ENCODE results near the gene RASGRP2. TPM values are rescaled to one million over a fixed set of nuclear protein-coding genes. Genes with fewer than 3 reads are reported as not detected.

RASGRP2 gene
- total and polyA plus RNA-seq, 3 donors from 2014 or later: 14.4 to 26.3 (median 24.0) TPM

GRCh38 chr11:64770120-64770519 is 26.2 kb upstream of the RASGRP2 start:
- intact Hi-C loops (cut with DNase I; ENCODE audit: low total_unique reads): no loop called here
- no peaks in the 10 kb centered on the region for H3K27me3 ChIP-seq
- no peak overlapping the region for H3K4me3 ChIP-seq
- no peak overlapping the region for H3K27ac ChIP-seq
- no peaks in the 10 kb centered on the region for H3K36me3 ChIP-seq (ENCODE audit: low read depth, missing control alignments)
- H3K4me1 ChIP-seq: peaks cover 37% of the 10 kb centered on the region
- 91 to 92% methylated on average over 12 of the region's 12 CpGs for WGBS, 2 donors
- H3K9me3 ChIP-seq: no peaks in the 10 kb centered on the region
- DNase-seq: no peak
- TF ChIP-seq CTCF (IDR thresholded peaks at IDR 0.05) (no peak), POLR2A (IDR thresholded peaks at IDR 0.05) (no peak)

- 88 to 91% methylated on average over 6 of the region's 6 CpGs for WGBS, 2 donors
- no peak overlapping the region for H3K4me3 ChIP-seq
- TF ChIP-seq POLR2A (IDR thresholded peaks at IDR 0.05) (no peak), CTCF (IDR thresholded peaks at IDR 0.05) (no peak)
- intact Hi-C loops (cut with DNase I; ENCODE audit: low total_unique reads): no loop called here
- H3K4me1 ChIP-seq: peaks cover 34% of the 10 kb centered on the region
- no peak overlapping the region for H3K27ac ChIP-seq
- DNase-seq: no peak
- no peaks in the 10 kb centered on the region for H3K36me3 ChIP-seq (ENCODE audit: low read depth, missing control alignments)
- H3K27me3 ChIP-seq: no peaks in the 10 kb centered on the region
- no peaks in the 10 kb centered on the region for H3K9me3 ChIP-seq
Observed at GRCh38 chr11:64769283-64769682, 25.3 kb upstream of the RASGRP2 start.

GRCh38 chr11:64768300-64768694 is 24.4 kb upstream of the RASGRP2 start:
- Histone ChIP-seq H3K4me3 (no peak overlapping the region), H3K36me3 (ENCODE audit: low read depth, missing control alignments) (no peaks in the 10 kb centered on the region), H3K4me1 (peaks cover 34% of the 10 kb centered on the region), H3K9me3 (no peaks in the 10 kb centered on the region), H3K27me3 (no peaks in the 10 kb centered on the region), H3K27ac (peak overlapping the region in 1 of 2 donors; percentile 50)
- TF ChIP-seq POLR2A (IDR thresholded peaks at IDR 0.05) (no peak), CTCF (IDR thresholded peaks at IDR 0.05) (no peak)
- 83 to 88% methylated on average over 6 of the region's 6 CpGs for WGBS, 2 donors
- intact Hi-C loops (cut with DNase I; ENCODE audit: low total_unique reads): no loop called here
- DNase-seq: no peak

- no peak overlapping the region for H3K4me3 ChIP-seq
- 50 to 62% methylated on average over 11 to 19 of the region's 19 CpGs for WGBS, 2 donors
- TF ChIP-seq POLR2A (IDR thresholded peaks at IDR 0.05) (no peak), CTCF (IDR thresholded peaks at IDR 0.05) (peak; percentile 68 to 94 (median 77))
- H3K27ac ChIP-seq: peak overlapping the region; percentile 17 to 50
- DNase-seq: peak; percentile 84
- H3K9me3 ChIP-seq: no peaks in the 10 kb centered on the region
- no peaks in the 10 kb centered on the region for H3K36me3 ChIP-seq (ENCODE audit: low read depth, missing control alignments)
- H3K4me1 ChIP-seq: peaks cover 34% of the 10 kb centered on the region
- no peaks in the 10 kb centered on the region for H3K27me3 ChIP-seq
- intact Hi-C loops (cut with DNase I; ENCODE audit: low total_unique reads): no loop called here
Observed at GRCh38 chr11:64767344-64768299, 23.7 kb upstream of the RASGRP2 start.
